ENCODE results near the gene CD46. TPM values are rescaled to one million over a fixed set of nuclear protein-coding genes. Genes with fewer than 3 reads are reported as not detected.
A peak's percentile ranks its signal among the peaks of the same experiment; 100 is the strongest.

Gene CD46
- total RNA-seq, 1 donor from 2014 or later: 64.5 TPM

- TF ChIP-seq CTCF (IDR thresholded peaks at IDR 0.05): no peak
- H3K4me1 ChIP-seq: peaks cover 12 to 36% of the 10 kb centered on the region in 2 donors
- H3K36me3 ChIP-seq: peaks cover 3 to 5% of the 10 kb centered on the region in 2 donors
- H3K27ac ChIP-seq: peak overlapping the region; percentile 64 to 86
- H3K27me3 ChIP-seq: no peaks in the 10 kb centered on the region
- DNase-seq (ENCODE audit: low spot score in 2 of 2): peak in 1 of 2 donors; percentile 25
- intact Hi-C loops (cut with DNase I): no loop called here
- no peaks in the 10 kb centered on the region for H3K9me3 ChIP-seq
- H3K4me3 ChIP-seq: no peak overlapping the region
Observed at GRCh38 chr1:207835958-207836357, 84.1 kb downstream of the CD46 start.

- DNase-seq (ENCODE audit: low spot score in 2 of 2): peak in 1 of 2 donors; percentile 64
- Histone ChIP-seq H3K27me3 (no peaks in the 10 kb centered on the region), H3K4me1 (peaks cover 5 to 28% of the 10 kb centered on the region in 2 donors), H3K9me3 (no peaks in the 10 kb centered on the region), H3K4me3 (no peak overlapping the region), H3K27ac (peak overlapping the region; percentile 64 to 86), H3K36me3 (peaks cover 3 to 5% of the 10 kb centered on the region in 2 donors)
- intact Hi-C loops (cut with DNase I): no loop called here
- no peak for TF ChIP-seq CTCF (IDR thresholded peaks at IDR 0.05)
Observed at GRCh38 chr1:207836591-207837347, 84.9 kb downstream of the CD46 start.

GRCh38 chr1:207837673-207838072, 85.8 kb downstream of the CD46 start:
- Histone ChIP-seq H3K4me1 (peaks cover 5 to 22% of the 10 kb centered on the region in 2 donors), H3K27ac (peak overlapping the region; percentile 64 to 86), H3K9me3 (no peaks in the 10 kb centered on the region), H3K4me3 (no peak overlapping the region), H3K36me3 (peaks cover 3 to 5% of the 10 kb centered on the region in 2 donors), H3K27me3 (no peaks in the 10 kb centered on the region)
- DNase-seq (ENCODE audit: low spot score in 2 of 2): no peak
- no peak for TF ChIP-seq CTCF (IDR thresholded peaks at IDR 0.05)
- intact Hi-C loops (cut with DNase I): no loop called here

GRCh38 chr1:207838156-207839082, 86.6 kb downstream of the CD46 start:
- Histone ChIP-seq H3K4me3 (no peak overlapping the region), H3K36me3 (peaks cover 3 to 5% of the 10 kb centered on the region in 2 donors), H3K27ac (peak overlapping the region; percentile 64 to 86), H3K4me1 (peaks cover 5 to 22% of the 10 kb centered on the region in 2 donors), H3K9me3 (no peaks in the 10 kb centered on the region), H3K27me3 (no peaks in the 10 kb centered on the region)
- intact Hi-C loops (cut with DNase I): no loop called here
- TF ChIP-seq CTCF (IDR thresholded peaks at IDR 0.05): no peak
- peak in 1 of 2 donors; percentile 69 for DNase-seq (ENCODE audit: low spot score in 2 of 2)

DNA sequence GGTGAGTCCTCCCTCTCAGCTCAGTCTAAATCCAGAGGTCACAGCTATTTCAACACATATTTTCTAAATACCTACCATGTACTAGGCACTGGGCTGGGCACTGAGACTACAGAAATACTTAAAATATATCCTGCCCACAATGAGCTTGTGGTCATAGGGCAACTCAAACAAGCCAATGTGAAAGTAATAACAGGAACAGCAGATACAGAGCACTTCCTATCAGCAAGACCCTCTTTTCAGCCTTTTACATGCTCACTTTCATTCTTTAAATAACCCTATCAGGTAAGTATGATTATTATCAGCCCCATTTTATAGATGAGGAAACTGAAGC, 87.2 kb downstream of the CD46 start:
- intact Hi-C loops (cut with DNase I): no loop called here
- Histone ChIP-seq H3K4me1 (peaks cover 5 to 26% of the 10 kb centered on the region in 2 donors), H3K27me3 (no peaks in the 10 kb centered on the region), H3K27ac (peak overlapping the region; percentile 64 to 86), H3K4me3 (no peak overlapping the region), H3K36me3 (peaks cover 3 to 5% of the 10 kb centered on the region in 2 donors), H3K9me3 (no peaks in the 10 kb centered on the region)
- DNase-seq (ENCODE audit: low spot score in 2 of 2): no peak
- TF ChIP-seq CTCF (IDR thresholded peaks at IDR 0.05): no peak

Measured in ascending aorta (tissue), 2 donors.